Stimulated activated CD8-positive, alpha-beta memory T cell treated with anti-CD3 and anti-CD28 coated beads, Interleukin-4, amount 100 ng/mL, for 24 hours (primary cell): ENCODE measurements around the gene CUX1.
"Not testable (repeated sequence)": the region's sequence is repeated elsewhere in the genome, so short reads cannot be mapped to it uniquely, and the experiment has no call there.

ENCODE experiments used
- DNase-seq: peaks from one replicate; pipeline ENCODE4 v3.0.0-alpha.2; 2020; ENCODE audit warnings: low read depth

CUX1 gene

DNA sequence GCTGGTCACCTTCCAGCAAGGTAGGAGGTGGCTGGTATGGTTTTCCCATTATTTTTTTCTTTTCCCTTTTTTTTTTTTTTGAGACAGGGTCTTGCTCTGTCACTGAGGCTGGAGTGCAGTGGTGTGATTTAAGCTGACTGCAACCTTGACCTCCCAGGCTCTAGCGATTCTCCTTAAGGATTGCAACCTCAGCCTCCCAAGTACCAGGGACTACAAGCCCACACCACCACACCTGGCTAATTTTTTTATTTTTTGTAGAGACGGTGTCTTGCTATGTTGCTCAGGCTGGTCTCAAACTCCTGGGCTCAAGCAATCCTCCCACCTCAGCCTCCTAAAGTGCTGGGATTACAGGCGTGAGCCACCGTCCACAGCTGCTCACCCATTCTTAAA, 24.7 kb upstream of the CUX1 start:
- DNase-seq, result not testable (repeated sequence)

DNA sequence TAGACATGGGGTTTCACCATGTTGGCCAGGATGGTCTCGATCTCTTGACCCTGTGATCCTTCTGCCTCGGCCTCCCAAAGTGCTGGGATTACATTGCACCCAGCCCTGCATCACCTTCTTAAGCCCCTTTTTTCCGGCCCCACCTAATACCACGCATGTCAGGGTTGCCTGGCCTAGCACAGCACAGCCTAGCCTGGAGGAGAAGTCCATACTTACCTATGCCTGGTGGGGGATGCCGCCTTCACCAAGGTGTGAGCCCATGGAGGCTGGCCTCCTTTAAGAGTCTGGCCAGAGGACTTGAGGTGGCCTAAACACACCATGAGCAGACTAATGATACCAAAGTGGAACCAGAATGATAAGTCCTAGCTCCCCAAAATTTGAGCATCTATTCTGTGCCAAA, 22.0 kb upstream of the CUX1 start:
- no peak for DNase-seq

DNA sequence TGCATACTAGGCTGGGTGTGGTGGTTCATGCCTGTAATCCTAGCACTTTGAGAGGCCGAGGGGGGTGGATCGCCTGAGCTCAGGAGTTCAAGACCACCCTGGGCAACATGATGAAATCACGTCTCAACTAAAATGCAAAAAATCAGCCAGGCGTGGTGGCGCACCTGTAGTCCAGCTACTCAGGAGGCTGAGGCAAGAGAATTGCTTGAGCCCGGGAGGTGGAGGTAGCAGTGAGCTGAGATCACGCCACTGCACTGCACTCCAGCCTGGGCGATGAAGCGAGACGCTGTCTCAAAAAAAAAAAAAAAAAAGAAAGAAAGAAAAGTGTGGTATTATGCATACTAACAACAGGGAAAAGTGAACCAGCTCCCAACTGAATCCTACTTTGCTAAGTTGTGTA, 19.3 kb upstream of the CUX1 start:
- DNase-seq, result not testable (repeated sequence)

DNA sequence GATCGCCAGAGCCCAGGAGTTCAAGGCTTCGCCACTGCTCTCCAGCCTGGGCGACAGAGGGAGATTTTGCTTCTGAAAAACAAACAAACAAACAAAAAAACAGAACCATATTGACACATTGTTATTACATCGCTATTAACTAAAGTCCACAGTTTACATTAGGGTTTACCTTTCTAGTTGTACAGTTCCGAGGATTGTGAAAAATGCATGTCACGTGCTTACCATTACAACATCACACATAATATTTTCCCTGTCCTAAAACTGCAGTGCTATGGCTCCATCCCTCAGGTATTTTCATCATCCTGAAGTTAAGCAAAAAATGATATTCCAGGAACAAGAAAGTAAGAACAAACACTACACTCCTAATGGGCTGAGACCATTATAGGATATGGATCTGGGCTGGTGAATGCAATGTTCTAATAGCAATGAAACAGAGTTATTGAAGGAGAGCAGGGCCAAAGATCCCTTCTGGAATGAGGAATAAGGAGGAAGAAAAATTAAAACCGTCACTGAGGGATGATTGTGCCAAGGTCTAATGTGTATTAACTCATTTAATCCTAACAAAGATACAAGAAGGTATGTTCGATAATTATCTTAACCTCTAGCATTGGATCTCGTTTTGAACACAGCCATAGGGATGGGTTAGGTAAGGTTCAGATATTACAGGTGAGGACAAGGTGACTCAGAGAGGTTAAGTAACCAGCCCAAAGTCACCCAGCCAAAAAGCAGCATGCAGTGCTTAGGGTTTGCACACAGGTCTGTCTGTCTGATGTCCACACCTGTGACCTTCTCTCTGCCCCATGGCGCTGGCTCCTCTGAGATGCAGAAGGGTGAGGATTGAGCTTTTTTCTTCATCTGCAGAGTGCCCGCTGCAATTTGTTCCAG, 14.0 kb upstream of the CUX1 start:
- DNase-seq, result no peak

DNA sequence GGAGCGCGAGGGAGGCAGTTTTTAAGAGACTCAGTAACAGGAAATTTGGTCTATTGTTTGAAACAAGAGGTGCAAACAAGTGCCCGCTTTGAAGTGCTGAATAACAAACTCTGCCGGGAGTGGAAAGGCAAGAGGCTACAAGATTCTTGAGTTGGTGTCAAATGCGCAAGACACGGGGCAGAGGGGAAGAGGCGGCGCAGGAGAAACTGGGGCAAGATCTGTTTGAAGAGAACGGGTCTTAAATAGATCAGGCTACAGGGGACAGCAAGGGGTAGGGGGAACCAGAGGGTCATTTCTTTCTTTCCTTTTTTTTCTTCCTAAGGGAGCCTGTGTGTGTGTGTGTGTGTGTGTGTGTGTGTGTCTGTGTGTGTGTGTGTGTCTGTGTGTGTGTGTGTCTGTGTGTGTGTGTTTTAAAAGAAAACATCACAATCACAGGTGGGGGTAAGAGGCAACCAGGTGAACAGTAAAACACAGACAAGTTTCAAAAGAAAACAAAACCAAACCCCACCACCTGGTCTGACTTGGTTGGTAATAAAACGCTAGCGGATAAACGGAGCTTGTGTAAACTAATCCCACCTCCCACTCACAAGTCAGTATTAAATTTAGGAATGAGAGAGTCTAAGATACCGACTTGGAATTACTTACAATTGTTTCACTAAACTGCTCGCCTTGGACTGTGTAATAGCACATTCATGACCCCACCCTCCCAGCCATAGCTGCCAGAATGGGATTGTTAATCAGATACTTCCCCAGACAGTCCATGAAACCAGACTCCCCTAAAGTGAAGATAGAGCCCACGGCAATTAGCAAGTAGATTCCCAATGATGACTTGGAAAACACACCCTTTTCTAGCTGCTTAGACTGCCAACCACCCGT, 13.1 kb upstream of the CUX1 start:
- DNase-seq, result no peak

DNA sequence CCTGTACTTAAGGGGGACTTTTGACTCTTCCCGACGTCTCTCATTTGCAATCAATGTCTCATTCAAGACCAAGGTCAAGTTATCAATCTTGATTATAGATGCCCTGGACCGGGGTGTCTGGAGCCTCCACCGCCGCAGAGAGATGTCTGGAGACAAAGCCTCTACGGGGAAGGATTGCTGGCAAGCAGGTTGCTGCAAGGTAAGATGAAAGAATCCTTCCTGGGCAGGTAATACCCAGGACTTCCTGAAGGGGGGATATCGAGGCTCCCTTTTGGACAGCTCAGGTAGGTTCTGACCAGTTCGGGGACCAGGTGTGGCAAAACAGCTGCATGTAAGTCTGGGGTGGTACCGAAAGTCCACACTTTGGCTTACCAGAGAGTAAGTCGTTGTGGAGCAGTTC, 12.5 kb upstream of the CUX1 start:
- no peak for DNase-seq

DNA sequence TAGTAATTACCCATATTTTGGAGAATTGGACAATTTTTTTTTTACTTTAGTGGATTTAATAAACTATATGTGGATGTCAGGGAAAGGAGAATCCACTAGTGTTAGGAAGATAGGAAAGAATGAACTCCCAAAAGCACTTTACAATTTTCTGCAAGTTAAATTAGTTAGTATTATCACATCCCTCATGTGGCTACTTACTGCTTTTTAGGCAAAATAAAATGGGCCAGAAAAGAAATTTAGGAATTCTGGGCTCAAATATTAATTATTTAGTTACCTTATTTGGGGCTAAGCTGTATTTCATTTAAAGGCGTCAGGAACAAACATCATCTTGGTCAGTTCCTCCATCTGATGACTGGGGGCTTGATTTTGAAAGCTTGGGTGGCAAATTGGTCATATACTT, 4.8 kb upstream of the CUX1 start:
- DNase-seq, result no peak

DNA sequence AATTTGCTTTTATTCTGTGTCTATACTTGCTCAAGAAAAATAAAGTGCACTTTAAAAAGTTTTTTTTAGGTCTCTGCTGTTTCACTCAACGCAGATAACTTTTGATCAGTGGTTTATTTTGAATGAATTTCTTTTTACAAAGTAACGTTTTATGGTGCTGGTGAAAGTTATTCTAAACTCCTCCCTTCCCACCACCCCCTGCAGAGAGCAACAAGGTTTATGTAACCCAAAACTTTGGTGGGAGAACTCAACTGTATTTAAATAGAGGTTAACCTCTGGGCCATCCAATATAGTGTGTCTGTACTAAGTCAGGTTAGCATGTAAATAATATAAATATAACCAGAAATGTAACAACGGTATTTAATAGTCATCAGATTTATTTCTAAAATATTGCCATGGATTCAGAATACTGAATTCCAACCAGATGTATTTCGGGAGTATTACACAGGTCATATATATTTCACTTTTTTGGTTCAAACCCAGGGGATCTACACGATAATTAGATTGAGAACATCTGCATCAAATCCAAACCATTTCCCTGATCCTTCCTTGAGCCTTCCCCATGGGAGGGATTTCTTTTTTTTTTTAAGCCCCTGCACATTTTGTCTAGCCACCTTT, 3.9 kb upstream of the CUX1 start:
- no peak for DNase-seq

DNA sequence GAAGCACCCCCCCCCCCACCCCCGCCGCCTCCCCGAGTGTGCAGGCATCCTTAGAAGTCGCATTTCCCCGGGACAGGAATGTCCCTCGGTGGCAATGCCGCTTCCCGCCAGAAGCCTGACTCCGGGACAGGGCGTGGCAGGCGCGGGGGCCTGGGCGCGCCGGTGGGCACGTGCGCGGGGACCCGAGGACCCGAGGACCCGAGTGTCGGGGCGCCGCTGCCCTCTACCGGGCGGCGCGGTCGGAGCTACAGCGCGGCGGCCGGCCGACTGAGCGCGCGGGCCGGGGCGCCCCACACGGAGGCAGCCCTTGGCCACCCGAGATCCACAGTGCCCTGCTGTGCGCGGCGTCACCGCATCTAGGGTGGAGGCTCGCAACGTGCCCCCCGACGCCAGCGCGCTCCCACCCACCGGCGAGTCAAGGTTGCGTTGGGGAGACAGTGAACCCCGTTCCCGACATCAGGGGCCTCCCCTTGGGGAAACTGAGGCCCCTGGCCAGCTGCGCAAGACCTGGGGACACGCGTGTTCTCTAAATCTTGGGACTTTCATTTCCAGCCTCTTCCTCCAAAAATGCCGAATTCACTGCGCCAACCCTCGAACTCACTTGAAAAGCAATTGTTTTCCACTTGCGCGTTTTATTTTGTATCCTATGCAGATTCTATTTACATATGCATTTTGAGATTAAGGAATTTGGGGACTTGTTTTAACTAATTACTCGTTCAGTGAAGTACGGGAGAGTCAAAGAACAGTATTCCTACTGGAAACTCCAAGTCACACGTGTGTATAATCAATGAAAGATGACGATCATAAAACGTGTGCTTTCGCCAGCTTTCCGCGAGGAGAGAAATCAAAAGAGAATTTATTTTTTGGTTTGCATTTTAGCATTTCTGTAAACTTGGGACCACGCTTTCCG, 3.1 kb upstream of the CUX1 start:
- peak; percentile 29 for DNase-seq

DNA sequence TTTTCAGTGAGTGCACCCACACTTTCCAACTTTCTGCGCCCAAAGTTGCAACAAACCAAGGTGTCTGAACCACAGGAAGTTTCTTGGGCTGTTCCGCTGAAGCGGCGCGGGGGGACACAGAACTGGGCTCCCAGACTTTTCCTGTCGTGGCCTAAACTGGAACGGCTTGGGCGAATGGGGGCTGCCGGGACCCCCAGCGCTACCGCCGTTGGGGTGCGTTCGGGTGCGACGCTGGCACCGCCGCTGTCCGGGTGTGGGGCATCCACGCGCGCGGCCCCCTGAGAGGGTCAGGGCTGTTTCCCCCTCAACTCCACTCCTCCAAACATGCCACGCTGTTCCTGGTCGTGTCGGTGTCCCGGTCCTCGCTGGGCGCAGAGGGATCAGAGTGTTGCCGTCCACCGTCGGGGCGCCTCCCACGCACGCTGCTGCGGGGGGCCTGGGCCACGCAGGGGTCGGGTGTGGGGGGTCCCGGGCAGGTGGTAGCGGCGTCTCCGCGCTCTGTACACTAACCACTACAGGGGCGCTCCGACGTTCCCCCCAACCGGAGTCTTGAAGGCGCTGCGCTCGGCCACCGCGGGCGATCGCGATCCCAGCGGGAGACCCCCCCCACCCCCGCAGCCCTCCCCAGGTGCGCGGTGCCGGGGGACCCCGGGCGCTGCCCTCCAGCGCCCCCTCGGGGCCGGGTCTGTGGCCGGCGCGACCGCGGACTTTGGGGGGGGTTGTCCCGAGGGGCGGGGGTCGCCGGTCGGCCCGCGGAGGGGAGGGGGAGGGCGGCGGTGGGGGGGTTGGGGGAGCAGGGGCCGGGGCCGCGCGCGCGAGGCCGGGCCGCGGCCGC, 2.2 kb upstream of the CUX1 start:
- peak; percentile 42 for DNase-seq

DNA sequence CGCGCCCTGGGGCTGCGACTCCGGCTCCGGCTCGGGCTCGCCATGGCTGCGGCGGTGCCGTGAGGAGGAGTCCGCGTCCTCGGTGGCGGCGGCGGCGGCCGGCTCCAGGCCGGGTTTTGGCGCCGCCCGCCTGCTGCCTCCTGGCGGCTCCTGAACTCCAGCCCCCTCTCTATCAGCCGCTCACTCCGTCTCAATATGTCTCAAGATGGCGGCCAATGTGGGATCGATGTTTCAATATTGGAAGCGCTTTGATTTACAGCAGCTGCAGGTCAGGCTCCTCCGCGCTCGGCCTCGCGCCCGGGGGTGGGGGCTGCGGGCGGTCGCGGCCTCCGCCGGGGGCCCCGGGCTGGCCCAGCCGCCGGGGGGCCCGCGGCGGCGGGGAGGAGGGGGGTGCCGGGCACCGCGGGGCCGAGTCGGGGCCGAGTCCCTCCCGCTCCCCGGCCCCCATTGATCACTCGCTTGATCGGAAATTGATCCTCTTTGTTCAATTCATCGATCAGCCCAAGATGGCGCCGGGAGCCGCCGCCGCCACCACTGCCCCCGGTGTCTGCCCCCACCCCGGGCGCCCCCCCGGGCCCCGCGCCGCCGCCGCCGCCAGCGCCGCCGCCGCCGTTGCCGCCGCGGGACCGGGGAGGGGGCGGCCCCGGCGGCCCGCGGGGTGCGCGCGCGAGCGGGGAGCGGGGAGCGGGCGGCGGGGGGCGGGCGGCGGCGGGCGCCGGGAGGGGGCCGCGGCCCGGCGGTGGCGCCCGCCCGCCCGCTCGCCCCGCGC, 1.4 kb upstream of the CUX1 start:
- peak; percentile 46 for DNase-seq

DNA sequence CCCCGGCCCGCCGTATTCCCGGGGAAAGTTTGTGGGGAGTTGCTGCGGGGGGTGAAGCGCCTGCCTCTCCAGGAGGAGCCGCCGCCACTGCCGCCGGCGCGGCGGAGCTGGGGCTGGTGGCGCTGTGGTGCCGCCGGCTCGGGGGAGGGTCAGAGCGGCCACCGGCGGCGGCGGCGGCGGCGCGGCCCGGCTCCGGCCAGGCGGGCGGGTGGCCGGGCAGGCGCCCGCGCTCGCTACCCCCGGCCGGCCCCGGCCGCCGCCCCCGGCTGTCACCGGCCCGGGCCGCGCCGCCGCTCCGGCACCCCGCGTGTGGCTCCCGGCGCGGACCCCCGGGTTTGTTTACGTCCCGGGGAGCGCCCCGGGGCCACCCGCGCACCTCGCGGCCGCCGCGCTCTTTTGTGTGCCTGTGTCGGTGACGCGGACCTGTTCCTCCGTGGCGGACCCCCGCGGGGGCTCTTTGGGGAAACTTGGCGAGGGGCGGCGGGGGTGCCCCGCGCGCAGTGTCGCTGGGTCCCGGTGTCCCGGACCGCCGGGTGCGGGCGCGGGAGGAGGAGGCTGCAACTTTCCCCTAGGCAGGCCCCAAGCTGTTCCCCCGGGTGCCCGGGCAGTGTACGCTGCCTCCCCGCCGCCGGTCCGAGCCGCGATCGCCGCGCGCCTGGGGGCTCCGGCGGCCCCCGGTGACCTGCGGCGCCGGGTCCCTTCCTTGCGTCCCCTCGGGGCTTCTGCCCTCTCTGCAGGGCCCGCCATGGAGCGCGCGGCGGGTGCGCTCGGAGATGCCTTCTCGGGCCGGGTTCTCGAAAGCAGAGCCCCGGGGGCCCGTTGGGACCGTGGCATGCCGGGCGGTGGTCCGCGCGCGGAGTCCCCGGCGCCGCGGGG, 593 bp upstream of the CUX1 start:
- no peak for DNase-seq

DNA sequence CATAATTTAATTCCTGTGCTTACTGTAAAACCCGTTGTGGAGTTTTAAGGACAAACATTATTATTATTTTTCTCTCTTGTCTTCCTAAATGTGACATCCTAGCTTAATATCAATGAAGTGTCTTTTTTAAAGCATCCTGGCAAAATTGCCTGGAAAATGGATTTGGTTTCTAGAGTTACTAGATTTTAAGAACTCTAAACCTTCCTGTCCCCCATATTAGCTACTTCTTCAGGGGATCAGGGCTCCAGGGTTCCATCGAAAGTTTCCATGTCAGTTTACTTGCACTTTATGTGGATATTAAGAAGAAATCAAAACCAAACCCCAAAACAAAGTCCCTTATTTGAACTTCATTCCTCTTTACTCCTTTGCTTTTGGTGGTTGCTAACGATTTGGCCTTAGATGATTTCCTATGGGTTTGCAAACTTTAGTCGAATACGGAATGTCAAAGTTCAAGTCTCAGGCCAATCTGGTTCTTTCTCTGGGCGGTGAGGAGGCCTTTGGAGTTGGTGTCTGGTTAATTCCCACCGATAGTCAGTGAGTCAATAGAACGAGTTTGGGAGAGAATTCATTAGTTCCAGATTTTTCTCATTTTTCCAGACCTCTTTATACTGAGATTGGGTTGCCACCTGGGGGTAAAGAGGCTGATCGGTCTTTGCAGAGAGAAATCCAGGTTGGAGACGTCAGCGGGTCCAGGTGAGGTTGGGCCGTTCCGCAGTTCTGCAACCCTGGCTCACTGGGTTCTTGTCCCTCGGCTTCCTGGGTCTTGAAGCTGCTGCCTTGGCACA, 1.1 kb downstream of the CUX1 start:
- no peak for DNase-seq

DNA sequence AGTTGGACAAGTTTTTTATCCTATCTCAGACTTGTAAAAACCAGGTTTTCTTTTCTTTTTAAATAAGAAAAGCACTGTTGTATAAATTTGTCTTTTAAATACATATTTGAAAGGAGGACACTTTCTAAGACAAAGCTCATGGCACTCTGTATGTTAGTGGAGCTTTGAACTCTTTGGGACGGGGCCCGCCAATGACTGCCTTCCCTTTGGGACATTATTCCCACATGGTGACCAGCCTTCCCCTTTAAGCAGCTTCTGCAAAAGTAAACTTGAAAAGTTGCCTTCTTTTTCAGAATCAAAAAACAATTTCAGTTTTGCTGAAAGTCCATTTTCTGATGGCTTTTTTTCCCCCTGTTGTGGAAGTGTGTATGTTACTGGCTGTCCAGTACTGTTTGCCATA, 1.8 kb downstream of the CUX1 start:
- DNase-seq, result no peak

DNA sequence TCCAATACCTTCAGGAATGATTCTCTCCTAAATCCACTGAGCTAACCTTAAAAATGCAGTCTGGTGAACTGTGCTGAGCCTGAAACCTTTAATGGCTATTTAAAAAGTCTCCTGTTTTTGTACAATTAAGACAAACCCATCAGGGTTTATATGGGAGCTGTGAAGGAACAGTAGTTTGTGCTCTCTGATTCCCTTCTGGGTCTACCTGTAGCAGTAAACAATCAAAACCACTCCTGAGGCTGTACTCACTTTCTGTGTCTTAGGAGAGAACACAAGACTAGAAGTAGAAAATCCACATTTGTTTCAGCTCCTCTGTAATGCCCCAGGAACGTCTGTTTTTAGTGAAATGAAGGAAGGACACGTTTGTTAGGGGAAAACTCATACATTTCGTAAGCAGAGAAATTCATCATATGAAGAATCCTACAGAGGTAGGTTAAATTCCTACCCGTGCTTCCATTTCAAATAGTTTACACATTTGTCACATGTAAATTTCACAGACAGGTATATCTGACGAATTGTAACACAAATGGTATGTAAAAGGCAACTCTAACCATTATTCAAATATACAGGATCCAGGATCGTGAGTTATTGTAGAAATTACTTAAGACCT, 2.6 kb downstream of the CUX1 start:
- no peak for DNase-seq

DNA sequence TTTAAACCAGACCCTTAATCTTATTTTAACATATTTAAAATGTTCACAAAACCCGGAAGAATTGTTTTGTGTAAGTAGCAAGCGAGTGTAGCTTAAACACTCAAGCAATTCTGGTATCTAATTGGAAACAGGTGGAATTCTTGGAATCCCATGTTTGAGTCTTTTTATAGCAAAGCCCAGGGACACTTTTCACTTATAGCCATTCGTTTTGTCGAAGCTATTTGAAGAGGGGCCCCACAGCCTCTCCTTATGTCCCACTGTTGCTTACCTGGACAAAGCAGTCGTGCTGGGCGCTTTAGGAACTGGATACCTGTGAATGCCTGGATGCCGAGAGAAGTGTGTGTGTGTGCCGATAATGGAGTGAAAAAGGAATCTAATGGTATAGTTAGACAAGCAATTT, 3.3 kb downstream of the CUX1 start:
- no peak for DNase-seq

DNA sequence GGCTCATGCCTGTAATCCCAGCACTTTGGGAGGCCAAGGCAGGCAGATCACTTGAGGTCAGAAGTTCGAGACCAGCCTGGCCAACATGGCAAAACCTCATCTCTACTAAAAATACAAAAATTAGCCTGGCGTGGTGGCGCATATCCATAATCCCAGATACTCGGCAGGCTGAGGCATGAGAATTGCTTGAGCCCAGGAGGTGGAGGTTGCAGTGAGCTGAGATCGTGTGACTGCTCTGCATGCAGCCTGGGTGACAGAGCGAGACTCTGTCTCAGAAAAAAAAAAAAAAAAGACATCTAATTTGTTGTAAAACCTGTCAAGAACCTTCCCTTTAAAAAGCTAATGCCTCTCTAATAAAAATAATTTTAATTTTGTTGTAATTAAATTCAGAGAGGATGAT, 5.2 kb downstream of the CUX1 start:
- not testable (repeated sequence) for DNase-seq

DNA sequence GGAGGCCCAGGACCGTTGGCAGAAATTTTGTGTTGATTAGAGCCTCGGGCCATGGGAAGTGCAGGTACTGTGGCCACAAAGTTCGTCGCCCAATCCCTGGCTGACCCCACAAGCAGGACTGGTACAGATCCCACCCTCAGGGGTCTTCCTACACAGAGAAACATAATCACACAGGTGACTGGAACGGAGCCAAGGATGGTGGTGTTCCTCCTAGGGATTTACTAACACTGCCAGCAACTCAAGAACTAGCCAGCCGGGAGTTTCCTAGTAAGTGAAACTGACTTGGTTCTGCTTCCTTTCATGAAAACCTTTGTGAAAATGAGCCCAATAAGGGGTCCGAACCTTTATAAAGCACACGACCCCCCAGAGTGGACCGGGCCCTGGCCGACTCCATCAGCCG, 5.7 kb downstream of the CUX1 start:
- no peak for DNase-seq
